T-helper 1 cell treated with Interleukin-12 subunit alpha and Interleukin-12 subunit beta and Interleukin-4 antibody, amounts not matched to agents 30 ng/mL and 1 ng/mL, for 36 hours (primary cell): Measurements from ENCODE around the gene GATB. TPM values are rescaled to one million over a fixed set of nuclear protein-coding genes. Genes with fewer than 3 reads are reported as not detected.

Source experiments
- intact Hi-C: fragments of 100-400 bp; cut with micrococcal nuclease; formaldehyde crosslinking; loops from one replicate; pipeline ENCODE4 v1.15.1; 2024
- total RNA-seq: library from RNA; stranded (reverse); gene quantifications from 2 replicates; pipeline ENCODE4 v1.2.3, GENCODE V29; 2022

The GATB gene
- total RNA-seq, 1 donor from 2014 or later: 15.7 TPM

DNA sequence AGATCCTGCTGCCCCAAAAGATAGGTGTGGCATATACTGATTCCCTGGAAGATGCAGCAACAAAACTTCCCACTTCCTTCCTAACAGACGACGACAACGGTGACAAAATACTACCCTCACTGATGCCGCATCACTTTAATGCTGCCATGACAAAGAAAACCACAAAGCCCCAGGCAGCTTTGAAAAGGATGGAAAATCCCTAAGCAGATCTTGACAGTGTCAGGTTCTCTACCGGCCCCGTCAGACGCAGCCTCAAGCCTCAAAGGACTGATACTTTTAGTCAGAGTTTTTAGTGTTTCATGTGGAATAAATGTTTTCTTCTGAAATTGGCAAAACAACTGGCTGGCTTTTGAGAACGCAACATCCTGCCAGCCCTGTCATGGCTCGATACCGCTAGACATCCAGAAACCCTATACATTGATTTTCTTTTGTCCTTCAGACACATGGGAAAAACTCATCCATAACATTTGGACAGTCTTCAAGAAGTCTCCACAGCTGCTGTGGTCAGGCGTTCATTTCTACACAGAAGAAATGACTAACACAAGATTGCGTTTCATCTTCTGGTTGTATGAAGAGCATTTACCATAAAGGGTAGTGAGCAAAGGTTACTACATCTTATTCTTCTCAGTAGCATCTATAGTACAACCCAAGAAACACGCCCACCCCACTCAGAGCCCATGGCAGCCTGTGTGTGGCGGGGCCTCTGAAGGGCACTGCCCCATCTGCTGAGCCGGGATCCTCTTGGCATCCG lies 60.1 kb downstream of the GATB start:
- intact Hi-C loops: no loop called here

DNA sequence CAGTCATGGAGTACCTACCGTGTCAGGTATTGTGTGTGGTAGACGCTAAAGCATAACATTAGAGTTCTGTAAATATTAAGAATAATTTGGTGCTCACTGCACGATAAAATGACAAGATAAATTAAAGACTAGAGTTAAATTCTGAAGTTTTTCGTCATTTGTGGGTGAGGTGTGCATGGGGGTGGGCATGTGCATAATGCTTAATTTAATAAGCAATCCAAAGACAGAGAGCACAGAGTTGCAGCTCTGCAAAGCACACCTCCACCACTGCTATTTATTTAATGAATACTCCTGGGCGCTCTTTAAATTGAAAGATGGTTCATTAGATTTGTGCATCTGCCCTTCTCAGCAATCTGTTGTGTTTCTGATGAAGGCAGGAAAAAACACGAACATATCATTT lies 62.6 kb downstream of the GATB start:
- intact Hi-C loops: no loop called here

DNA sequence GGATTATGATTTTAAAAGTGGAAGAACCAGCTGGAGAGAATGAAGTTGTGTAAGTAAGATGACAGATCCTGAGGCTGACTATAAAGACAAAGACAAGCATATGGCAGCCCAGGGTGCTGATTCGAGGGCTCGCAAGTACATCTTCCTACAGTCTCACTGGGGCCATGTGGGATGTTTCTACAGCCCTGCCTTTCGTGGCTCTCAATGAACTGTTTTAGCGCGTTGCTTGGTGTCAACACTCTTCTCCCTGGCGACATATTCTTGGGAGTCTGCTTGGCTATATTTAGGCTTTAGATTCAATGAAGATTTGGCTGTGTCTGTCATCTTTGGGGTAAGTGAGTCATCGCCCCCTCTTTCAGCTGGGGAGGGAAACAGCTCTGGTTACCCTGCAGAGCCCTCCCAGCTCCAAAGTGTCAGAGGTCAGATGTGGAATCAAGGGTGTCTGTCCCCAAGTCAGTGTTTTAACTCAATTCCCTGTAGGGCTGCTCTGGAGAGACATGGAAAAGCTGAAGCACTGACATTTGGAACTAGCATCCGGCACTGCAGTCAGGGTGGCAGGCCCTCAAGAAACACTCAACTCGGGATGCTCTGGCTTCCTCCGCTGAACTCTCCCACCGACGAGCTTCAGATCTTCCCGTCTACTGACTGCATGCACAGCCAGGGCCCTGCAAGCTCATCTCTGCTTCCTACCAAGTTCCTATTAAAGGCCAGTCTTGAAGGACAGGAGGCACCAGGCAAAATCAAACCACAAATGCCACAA lies 65.7 kb downstream of the GATB start:
- intact Hi-C loops: no loop called here

DNA sequence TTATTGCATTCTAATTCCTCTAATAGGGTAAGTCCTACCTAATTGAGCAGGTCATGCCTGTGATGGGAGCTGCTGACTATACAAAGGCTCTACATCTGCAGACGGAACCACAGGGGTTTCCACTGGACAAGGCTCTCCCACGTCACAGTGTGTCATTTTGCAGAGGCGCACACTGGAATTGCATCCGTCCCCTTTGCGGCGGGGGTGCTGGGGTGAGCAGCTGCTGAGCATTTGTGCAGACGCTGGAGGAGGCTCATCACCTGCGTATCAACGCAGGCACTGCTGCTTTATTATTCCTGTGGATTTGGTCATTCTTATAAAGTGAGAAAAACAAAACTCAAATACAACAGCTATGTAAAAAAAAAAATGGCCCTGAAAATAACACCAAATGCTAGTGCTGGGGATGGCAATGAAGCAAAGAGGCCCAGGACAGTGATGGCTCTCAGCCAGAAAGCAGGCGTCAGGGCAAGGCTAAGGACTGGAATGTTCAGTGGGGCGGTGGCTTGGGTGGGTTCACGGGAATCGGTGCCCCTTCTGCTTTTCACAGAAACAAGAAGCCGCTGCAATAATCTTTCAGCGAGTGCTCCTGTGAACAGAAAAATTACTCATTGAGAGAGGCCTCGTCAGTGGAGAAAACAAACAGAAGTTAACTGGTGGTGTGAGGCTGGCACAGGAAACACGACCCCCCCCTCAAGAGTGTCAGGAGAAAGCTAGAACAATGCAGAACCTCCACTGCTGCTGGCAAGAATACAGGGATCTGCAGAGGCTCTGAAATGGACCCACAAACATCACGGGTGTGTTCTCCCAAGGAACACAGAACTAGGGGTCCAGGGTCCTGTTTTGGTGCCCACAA lies 67.8 kb downstream of the GATB start:
- intact Hi-C loops: no loop called here

DNA sequence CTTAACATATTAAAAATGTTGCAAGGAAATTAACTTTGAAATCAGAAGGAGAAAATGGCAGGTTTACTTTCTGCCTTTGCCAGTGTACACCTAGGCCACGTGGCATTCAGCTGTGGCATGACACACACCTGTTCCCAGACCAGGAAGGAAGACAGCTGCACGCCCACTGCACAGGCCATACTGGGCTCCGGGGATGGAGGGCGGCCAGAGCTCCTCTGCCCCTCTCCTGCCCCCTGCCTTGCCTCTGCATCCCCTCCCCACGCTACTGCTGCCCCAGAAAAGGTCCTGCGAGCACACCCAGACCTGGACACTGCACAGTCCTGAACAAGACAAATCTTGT lies 68.4 kb downstream of the GATB start:
- intact Hi-C loops: no loop called here

DNA sequence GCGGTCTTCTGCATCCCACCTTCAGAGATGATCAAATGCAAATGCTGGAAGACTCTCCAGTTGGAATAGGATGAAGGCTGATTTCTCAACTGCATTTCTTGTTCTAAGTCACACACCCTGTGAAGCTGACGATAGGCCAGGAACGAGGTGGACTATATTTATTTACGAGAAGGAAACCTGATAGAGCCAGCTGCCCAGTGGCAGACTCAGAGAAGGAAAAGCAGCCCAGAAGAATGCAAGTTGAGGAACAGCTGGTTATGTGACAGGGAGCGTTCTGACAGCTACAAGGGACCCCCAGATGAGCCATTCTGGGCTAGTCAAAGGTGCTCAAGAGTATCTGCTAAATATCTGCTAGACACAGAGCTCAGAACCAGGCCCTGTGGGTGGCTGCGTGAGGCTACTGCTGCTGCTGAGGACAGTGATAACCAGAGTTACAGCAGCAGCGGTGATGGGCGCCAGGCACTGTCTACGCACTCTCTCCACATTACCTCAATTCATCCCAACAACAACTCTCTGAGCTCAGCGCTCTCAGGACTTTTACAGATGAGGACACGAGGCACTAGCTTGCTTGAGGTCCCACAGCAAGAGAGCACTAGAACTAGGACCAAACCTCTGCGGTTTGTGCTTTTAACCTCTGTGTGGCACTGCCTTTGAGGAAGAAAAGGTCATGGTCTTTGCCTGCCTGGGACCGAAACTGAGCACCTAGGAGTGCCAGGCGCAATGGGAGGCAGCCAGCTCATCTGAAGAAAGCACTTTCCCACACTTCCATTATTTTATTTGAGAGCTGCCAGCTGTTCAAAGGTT lies 69.0 kb downstream of the GATB start:
- intact Hi-C loops: no loop called here

DNA sequence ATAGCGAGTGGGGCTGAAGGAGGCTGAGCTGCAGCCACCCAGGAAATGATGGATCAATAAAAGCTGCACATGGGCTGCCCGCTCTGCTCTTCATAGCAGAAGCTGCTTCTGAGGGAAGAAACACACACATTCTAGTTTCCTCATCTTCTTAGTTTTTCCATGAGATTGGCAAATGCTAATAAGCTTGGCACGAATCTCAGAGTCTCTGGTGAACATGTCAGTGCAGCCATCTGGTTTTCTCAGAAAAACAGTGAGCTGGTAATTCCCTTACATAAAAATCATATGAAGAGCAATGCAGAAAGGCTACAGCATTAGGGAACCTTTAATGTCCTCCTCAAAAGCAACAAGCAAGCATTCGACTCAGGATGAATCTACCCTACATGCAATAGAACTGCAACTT lies 69.9 kb downstream of the GATB start:
- intact Hi-C loops: no loop called here

GRCh38 chr4:151690164-151690870 lies 70.5 kb downstream of the GATB start:
- intact Hi-C loops: no loop called here

- intact Hi-C loops: no loop called here
Measured at GRCh38 chr4:151689211-151689991, 71.4 kb downstream of the GATB start.

DNA sequence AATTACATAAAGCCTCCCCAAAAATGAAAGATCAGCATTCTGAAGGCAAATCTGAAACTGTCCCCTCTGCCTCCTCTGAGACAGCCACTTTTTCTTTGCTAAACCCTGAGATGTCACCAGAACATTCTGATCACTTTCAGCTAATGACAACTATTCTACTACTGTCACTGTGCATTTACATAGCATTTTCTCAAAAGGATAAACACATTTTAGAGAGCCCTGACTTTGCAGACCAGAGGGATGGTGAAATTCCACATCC lies 72.1 kb downstream of the GATB start:
- intact Hi-C loops: no loop called here

GRCh38 chr4:151688003-151688784 lies 72.6 kb downstream of the GATB start:
- intact Hi-C loops: no loop called here

DNA sequence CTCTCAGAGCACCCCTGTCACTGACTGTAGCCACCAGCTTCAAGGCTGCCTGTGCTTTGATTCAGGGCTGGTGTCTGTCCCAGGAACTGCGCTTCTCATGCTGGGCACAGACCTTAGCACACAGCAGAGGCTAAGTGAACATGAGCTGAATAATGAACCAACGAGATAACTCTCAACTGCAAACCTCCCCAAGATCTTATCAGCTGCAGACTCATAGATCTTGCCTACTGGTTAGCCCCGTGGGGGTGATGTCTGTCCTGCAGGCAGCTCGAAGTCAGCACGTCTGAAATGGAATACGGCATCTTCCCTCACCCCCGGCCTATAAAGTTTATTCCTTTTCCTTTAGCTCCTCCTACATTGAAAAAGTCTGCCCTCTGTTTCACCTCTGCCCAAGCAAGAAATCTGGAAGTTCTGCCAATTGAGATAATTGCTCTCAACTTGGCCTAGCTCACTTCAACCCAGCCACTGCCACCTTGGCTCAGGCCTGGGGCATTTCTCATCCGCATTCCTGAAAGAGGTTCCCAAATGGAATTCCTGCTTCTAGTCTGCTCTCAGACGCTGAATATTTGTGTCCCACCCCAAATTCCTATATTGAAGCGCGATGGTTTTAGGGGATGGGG lies 73.7 kb downstream of the GATB start:
- intact Hi-C loops: no loop called here

DNA sequence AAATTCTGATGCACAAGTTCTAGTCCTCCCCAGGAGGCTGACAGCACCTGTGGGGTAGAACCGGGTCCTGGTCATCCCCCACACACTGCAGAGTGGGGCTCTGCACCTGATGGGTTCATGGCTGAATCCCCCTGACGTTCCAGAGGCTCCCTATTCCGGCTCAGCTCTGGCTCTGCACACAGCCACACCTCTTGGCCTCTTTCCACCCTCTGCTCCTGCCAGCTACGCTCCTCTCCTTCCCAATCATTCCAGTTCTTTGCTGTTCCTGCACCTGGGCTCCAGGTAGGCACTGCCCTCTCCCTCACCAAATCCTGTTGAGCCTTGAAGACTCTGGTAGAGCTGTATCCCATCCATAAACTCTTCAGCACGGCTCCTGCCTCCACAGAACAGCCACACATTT lies 75.5 kb downstream of the GATB start:
- intact Hi-C loops: no loop called here

GRCh38 chr4:151681085-151681484 lies 79.7 kb downstream of the GATB start:
- intact Hi-C loops: no loop called here

DNA sequence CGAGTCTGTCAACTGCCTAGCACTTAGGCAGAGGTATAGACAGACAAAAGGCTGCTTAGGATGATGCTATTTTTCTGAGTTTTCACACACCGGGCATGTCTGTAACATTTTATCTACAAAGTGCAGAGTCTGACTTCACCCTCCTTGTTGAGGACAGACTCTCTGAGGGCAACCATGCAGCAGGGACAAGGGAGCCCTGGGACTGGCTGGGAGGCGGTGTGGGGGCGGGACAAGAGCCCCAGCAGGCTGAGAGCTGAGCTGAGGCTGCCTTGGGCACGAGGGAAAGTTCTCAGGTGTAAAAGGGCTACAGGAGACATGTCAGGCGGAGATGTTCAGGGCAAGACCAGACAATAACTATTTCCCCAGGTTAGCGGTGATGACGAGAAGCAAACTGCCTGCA lies 81.6 kb downstream of the GATB start:
- intact Hi-C loops: no loop called here

GRCh38 chr4:151678048-151678872 lies 82.5 kb downstream of the GATB start:
- intact Hi-C loops: no loop called here

DNA sequence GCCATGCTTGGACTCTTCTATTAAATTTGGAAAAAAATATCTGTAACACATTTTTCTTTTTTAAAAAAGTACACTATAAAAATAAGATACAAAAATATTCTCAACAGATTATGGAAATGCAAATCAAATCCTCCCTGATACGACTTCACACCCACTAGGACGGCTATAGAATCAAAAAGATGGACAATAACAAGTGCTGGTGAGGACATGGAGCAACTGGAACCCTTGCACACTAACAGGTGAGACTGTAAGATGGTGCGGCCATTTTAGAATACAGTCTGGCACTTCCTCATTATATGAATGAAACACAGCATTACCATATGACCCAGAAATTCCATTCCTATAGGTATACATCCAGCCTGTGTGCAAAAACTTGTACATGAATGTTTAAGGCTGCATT lies 83.6 kb downstream of the GATB start:
- intact Hi-C loops: no loop called here

GRCh38 chr4:151676301-151676700 lies 84.5 kb downstream of the GATB start:
- intact Hi-C loops: no loop called here
